ENCODE measurements around the gene SPOUT1.

GRCh38 chr9:128819716-128820664 lies 9.6 kb downstream of the SPOUT1 start:
- no peak for TF ChIP-seq CTCF (conservative IDR thresholded peaks at IDR 0.05; ENCODE audit: low read length)
- TF ChIP-seq EZH2phosphoT487 (IDR thresholded peaks at IDR 0.05; ENCODE audit: borderline replicate concordance, low read depth, low read length) = no peak

All from OCI-LY7 (cell line).